Parathyroid adenoma (tissue), 2 donors: ENCODE results near the gene TERC.

ENCODE experiments used
- H2AFZ ChIP-seq: fragments of 300-600 bp; sonication (generic); one replicate; pipeline ENCODE4 v1.7.0; 2017; ENCODE audit warnings: antibody characterized with exemption, mild to moderate bottlenecking
- H3K27ac ChIP-seq: fragments of 300-600 bp; sonication (generic); one replicate; pipeline ENCODE4 v1.7.0; 2017
- H3K27me3 ChIP-seq: fragments of 300-600 bp; sonication (generic); one replicate; pipeline ENCODE4 v1.7.0; 2017; ENCODE audit warnings: low read length; ENCODE audit not compliant: control insufficient read depth, insufficient read depth
- H3K36me3 ChIP-seq: fragments of 300-600 bp; sonication (generic); one replicate; pipeline ENCODE4 v1.7.0; 2017; ENCODE audit warnings: low read length; ENCODE audit not compliant: control insufficient read depth, insufficient read depth
- H3K4me1 ChIP-seq: fragments of 300-600 bp; sonication (generic); one replicate; pipeline ENCODE4 v1.7.0; 2017; ENCODE audit warnings: control low read depth
- H3K4me2 ChIP-seq: fragments of 300-600 bp; sonication (generic); one replicate; pipeline ENCODE4 v1.7.0; 2017; ENCODE audit warnings: low read length
- H3K4me3 ChIP-seq: fragments of 300-600 bp; sonication (generic); one replicate; pipeline ENCODE4 v1.7.0; 2017; ENCODE audit warnings: low read depth, low read length
- H3K79me2 ChIP-seq: fragments of 300-600 bp; sonication (generic); one replicate; pipeline ENCODE4 v1.7.0; 2017; ENCODE audit warnings: control low read depth
- H3K9ac ChIP-seq: fragments of 300-600 bp; sonication (generic); one replicate; pipeline ENCODE4 v1.7.0; 2017; ENCODE audit warnings: mild to moderate bottlenecking
- H3K9me3 ChIP-seq: fragments of 300-600 bp; sonication (generic); one replicate; pipeline ENCODE4 v1.7.0; 2017; ENCODE audit warnings: low read length; ENCODE audit not compliant: control insufficient read depth
- CTCF ChIP-seq: fragments of 300-600 bp; sonication (generic); IDR thresholded peaks from one replicate; pipeline ENCODE4 v1.7.0; 2017; ENCODE audit warnings: antibody characterized with exemption, mild to moderate bottlenecking
- donor health status: primary hyperparathyroidism.

Gene TERC

GRCh38 chr3:169790687-169791429 lies 26.0 kb upstream of the TERC start:
- no peaks in the 10 kb centered on the region for H3K79me2 ChIP-seq
- H3K9me3 ChIP-seq: no peaks in the 10 kb centered on the region
- no peak overlapping the region for H2AFZ ChIP-seq
- H3K9ac ChIP-seq: no peak overlapping the region
- no peak for TF ChIP-seq CTCF
- no peak overlapping the region for H3K27ac ChIP-seq
- peaks cover 3% of the 10 kb centered on the region for H3K4me1 ChIP-seq
- no peak overlapping the region for H3K4me2 ChIP-seq
- no peaks in the 10 kb centered on the region for H3K36me3 ChIP-seq
- no peak overlapping the region for H3K4me3 ChIP-seq
- H3K27me3 ChIP-seq: no peaks in the 10 kb centered on the region

- TF ChIP-seq CTCF: no peak
- Histone ChIP-seq H3K9ac (no peak overlapping the region), H3K9me3 (no peaks in the 10 kb centered on the region), H3K79me2 (no peaks in the 10 kb centered on the region), H3K4me3 (no peak overlapping the region), H3K27me3 (no peaks in the 10 kb centered on the region), H3K4me2 (no peak overlapping the region), H3K36me3 (no peaks in the 10 kb centered on the region), H2AFZ (no peak overlapping the region), H3K4me1 (peaks cover 3% of the 10 kb centered on the region), H3K27ac (no peak overlapping the region)
Observed at GRCh38 chr3:169790219-169790618, 25.4 kb upstream of the TERC start.

GRCh38 chr3:169787791-169788190 lies 22.9 kb upstream of the TERC start:
- Histone ChIP-seq H3K4me1 (peaks cover 3% of the 10 kb centered on the region), H3K79me2 (no peaks in the 10 kb centered on the region), H3K4me3 (no peak overlapping the region), H3K4me2 (no peak overlapping the region), H3K9me3 (no peaks in the 10 kb centered on the region), H3K9ac (no peak overlapping the region), H2AFZ (no peak overlapping the region), H3K36me3 (no peaks in the 10 kb centered on the region), H3K27me3 (no peaks in the 10 kb centered on the region), H3K27ac (no peak overlapping the region)
- no peak for TF ChIP-seq CTCF

- H3K27me3 ChIP-seq: no peaks in the 10 kb centered on the region
- no peak overlapping the region for H3K4me3 ChIP-seq
- H3K36me3 ChIP-seq: no peaks in the 10 kb centered on the region
- no peaks in the 10 kb centered on the region for H3K9me3 ChIP-seq
- no peak for TF ChIP-seq CTCF
- peaks cover 3% of the 10 kb centered on the region for H3K4me1 ChIP-seq
- no peak overlapping the region for H2AFZ ChIP-seq
- no peaks in the 10 kb centered on the region for H3K79me2 ChIP-seq
- no peak overlapping the region for H3K9ac ChIP-seq
- H3K4me2 ChIP-seq: no peak overlapping the region
- H3K27ac ChIP-seq: no peak overlapping the region
Observed at GRCh38 chr3:169787120-169787519, 22.3 kb upstream of the TERC start.
